CD4-positive, alpha-beta T cell treated with Interleukin-2 at 100 ng/mL for 4 hours (primary cell): ENCODE data around the gene RGL4.
"Not testable (repeated sequence)": the region's sequence is repeated elsewhere in the genome, so short reads cannot be mapped to it uniquely, and the experiment has no call there.

Experiments used
- DNase-seq: peaks from one replicate; pipeline ENCODE4 v3.0.0-alpha.2; 2020; ENCODE audit warnings: low spot score

The RGL4 gene

GRCh38 chr22:23698094-23698493, 7.3 kb downstream of the RGL4 start:
- no peak for DNase-seq

- DNase-seq = no peak
These were observed 7.9 kb downstream of the RGL4 start for GRCh38 chr22:23698673-23699235.

GRCh38 chr22:23700706-23701105, 9.9 kb downstream of the RGL4 start:
- no peak for DNase-seq

- no peak for DNase-seq
These were observed 13.2 kb downstream of the RGL4 start for GRCh38 chr22:23704062-23704461.

- peak; percentile 40 for DNase-seq
These were observed 14.0 kb downstream of the RGL4 start for GRCh38 chr22:23704829-23705228.

- DNase-seq = peak; percentile 30
These were observed 14.5 kb downstream of the RGL4 start for GRCh38 chr22:23705358-23705757.

DNA sequence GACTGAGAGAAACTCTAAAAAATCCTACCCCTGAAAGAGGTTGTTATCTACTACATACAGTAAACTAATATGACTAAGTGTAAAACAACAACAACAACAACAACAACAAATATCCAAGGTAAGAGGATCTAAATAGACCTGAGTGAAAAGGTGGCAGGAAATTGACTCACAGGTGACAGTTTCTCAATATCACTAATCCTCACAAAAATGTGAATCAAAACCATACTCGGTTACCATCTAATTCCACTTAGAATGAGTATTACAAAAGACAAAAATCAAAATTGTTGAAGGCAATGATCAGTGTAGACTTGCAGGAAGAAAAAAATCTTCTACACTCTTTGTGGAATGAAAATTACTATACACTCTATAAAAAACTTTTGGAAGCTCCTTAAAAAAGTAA, 17.5 kb downstream of the RGL4 start:
- DNase-seq = no peak

DNA sequence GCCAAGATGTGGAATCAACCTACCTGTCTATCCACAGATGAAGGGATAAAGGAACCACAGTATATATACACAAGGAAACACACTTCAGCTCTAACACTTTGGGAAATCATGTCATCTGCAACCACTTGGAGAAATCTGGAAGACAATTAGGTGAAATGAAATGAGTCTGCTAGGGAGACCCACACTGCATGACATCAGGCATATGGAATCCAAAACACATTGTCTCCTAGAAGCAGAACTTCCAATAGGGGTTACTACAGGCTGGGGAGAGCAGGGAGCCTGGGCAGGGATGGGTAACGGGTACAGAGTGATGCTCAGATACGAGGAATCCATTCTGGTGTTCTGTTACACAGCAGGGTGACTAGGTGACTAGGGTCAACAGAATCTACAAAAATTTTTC, 18.3 kb downstream of the RGL4 start:
- DNase-seq = no peak

GRCh38 chr22:23712256-23712655, 21.4 kb downstream of the RGL4 start:
- DNase-seq = no peak

GRCh38 chr22:23713696-23714595, 23.1 kb downstream of the RGL4 start:
- DNase-seq = no peak

DNA sequence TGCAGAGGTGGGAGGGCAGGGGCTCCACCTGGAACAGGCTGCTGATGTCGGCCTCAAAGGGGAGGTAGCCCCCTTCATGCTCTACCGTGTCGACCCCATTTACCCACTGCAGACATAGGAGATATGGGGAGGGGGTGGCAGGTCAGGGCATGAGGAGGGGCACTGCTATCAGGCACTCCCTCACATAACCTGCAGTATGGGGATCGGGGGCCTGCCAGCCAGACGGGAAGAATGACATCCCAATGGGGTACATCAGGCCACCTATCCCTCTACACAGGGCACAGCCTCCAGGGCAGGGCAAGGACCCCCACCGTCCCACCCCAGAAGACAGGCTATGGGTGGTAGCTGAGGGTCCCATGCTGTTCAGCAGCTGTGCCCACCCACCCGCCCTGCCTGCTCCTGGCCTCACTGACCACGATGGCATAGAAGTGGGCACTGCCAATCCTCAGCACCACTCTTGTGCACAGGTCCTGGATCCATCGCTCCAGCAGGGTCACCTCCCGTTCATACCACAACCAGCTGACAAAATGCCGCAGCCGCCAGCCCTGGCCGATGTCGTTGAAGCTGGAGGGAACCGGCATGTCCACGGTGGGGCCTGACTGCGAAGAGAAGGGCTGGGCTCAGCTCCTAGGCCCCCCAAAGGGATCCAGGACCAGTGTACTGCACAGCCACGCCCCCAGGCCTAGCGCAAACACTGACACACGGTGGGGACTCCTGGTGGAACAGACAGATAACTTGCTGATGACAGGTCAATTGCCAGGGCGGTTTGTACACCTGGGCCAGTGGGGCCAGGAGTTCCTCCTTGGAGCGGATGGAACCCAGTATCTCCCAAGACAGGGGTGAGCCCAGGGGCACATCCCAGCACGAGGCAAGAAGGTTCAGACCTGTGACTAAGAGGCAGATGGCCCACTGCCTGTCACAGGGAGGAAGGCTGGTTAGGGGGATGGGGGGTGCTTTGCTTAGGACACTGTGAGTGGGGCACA, 24.1 kb downstream of the RGL4 start:
- no peak for DNase-seq

GRCh38 chr22:23715806-23716375, 25.1 kb downstream of the RGL4 start:
- DNase-seq = no peak

DNA sequence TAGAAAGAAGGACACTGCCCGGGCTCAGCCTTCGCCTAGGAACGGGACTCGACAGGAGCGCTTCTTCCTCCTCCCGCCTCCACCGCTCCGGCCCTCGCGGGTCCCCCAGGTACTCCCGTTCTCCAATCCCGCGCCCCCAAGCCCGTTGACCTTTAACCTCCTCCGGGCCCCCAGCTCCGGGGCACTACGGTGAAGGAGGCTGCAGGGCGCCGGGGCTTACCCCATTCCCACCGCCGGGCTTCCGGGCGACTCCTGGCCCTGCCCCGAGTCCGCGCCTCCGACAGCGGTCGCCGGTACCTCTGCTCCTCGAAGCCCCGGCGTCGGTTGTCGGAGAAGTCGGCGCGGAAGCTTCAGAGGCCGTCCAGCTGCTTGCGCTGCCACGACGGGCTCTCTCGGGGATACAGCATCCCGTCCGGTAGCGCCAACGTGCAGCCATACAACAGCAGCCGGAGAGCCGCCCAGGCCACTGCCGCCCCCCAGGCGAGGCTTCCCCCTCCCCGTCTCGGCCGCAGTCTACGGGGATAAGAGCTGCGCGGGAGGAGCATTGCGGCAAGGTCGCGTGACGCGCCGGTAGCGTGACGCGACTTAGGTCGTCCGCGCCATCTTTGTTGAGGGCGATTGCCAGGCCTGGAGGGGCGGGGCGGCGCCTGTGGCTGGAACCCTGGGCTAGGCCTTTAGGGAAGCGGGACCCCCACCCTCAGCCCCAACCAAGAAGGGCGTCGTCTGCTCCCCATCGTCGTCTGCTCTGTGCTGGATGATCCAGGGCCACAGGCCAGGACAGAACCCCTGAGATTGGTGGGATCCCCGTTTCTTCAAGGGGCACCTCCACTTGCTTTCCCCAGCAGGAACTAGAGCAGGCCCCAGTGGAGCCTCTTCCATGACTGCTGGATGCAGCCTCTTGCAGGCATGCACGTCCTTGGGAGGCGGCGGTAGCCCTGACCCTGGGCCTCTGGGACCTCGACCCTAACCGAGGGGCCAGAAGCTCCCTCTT, 26.3 kb downstream of the RGL4 start:
- peak; percentile 82 for DNase-seq

DNA sequence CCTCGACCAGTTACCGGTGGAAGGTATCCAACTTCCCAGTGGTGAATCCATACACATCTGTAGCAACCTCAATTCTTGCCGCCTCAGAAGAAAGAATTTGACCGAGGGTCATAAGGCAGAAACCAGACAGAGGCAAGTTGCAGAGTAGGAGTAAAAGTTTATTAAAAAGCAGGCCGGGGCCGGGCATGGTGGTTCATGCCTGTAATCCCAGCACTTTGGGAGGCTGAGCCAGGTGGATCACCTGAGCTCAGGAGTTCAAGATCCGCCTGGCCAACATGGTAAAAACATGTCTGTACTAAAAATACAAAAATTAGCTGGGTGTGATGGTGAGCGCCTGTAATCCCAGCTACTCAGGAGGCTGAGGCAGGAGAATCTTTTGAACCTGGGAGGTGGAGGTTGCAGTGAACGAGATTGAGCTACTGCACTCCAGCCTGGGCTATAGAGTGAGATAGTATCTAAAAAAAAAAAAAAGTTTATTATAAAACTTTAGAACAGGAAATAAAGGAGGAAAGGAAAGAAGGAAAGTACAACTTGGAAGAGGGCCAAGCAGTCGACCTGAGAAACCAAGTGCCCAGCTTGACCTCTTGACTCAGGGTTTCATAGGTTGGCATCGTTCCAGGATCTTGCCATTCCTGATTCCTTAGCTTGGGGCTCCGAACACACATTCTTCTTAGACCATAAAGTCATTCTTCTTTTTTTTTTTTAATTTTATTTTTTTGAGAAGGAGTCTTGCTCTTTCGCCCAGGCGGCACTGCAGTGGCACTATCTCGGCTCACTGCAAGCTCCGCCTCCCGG, 27.8 kb downstream of the RGL4 start:
- no peak for DNase-seq

GRCh38 chr22:23720855-23721254, 30.0 kb downstream of the RGL4 start:
- DNase-seq = no peak

DNA sequence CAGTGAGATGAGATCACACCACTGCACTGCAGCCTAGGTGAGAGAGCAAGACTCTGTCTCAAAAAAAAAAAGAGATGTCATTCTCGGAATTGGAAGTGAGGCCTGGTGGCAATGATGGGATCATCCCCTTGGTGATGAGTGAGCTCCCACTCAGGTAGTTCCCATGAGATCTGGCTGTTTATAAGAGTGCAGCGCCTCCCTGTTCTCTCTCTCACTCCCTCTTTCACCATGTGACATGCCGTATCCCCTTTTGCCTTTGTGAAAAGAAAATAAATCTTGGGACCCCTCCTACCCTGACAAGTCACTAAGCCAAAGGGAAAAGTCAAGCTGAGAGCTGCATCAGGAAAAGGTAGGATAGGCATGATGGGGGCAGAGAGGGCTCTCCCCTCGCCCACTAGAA, 31.3 kb downstream of the RGL4 start:
- no peak for DNase-seq

- DNase-seq = no peak
These were observed 31.9 kb downstream of the RGL4 start for GRCh38 chr22:23722724-23723123.

DNA sequence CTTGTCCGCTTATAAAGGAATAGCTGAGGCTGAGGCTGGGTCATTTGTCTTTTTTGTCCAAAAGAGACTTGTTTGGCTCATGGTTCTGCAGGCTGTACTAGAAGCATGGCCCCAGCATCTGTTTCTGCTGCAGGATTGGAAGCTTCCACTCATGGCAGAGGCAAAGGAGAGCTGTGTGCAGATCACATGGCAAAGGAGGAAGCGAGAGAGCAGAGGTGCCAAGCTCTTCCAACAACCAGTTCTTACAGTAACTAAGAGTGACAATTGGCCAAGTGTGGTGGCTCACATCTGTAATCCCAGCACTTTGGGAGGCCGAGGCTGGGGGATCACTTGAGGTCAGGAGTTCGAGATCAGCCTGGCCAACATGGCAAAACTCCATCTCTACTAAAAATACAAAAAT, 37.3 kb downstream of the RGL4 start:
- DNase-seq = not testable (repeated sequence)

DNA sequence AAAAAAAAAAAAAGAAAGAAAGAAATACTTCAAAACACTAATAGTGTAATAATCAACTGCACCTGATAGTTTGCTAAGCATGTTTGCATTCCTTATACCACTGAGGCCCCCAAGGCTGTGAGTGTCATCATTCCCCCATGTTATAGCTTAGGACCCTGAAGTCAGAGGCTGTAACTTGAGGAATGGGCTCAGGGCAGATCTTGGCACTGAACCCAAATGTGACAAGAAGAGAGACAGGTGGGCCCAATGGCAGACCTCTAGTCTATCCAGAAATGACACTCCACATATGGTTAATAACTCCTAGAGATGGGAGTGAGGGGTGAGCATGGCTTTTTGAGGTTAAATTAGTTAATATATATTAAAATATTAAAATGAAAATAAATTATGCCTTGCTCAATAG, 46.9 kb downstream of the RGL4 start:
- no peak for DNase-seq
